SK-N-SH treated with all-trans-retinoic acid at 6 μM for 48 hours (cell line): ENCODE results near the gene ASPRV1.
A peak's percentile ranks its signal among the peaks of the same experiment; 100 is the strongest.

Experiments used
- ATAC-seq: fragments of 200-7000 bp; cut with Tn5 transposase; 3 replicates; pipeline ENCODE4 v1.9.1; 2020; ENCODE audit warnings: mild to moderate bottlenecking, moderate library complexity
- BACH2 ChIP-seq: fragments of 250-450 bp; sonication (Bioruptor Pico); IDR thresholded peaks from 2 replicates; pipeline ENCODE4 v1.9.0; 2021; ENCODE audit warnings: mild to moderate bottlenecking, borderline replicate concordance
- CREB5 ChIP-seq: fragments of 250-450 bp; sonication (Bioruptor Pico); IDR thresholded peaks from 2 replicates; pipeline ENCODE4 v1.5.1; 2020; ENCODE audit warnings: low read depth, mild to moderate bottlenecking, moderate library complexity
- CSDC2 ChIP-seq: fragments of 250-450 bp; sonication (Bioruptor Pico); IDR thresholded peaks from 2 replicates; pipeline ENCODE4 v1.5.0; 2020; ENCODE audit warnings: mild to moderate bottlenecking, moderate library complexity
- CSRNP3 ChIP-seq: fragments of 250-450 bp; sonication (Bioruptor Pico); IDR thresholded peaks from 2 replicates; pipeline ENCODE4 v1.5.1; 2021; ENCODE audit warnings: mild to moderate bottlenecking, moderate library complexity
- ESRRG ChIP-seq: fragments of 250-450 bp; sonication (Bioruptor Pico); IDR thresholded peaks from 2 replicates; pipeline ENCODE4 v1.6.1; 2021; ENCODE audit warnings: mild to moderate bottlenecking
- GLIS3 ChIP-seq: fragments of 250-450 bp; sonication (Bioruptor Pico); IDR thresholded peaks from 2 replicates; pipeline ENCODE4 v1.5.0; 2020; ENCODE audit warnings: mild to moderate bottlenecking, moderate library complexity
- ISL1 ChIP-seq: fragments of 250-450 bp; sonication (Bioruptor Pico); IDR thresholded peaks from 2 replicates; pipeline ENCODE4 v2.1.2; 2022; ENCODE audit warnings: mild to moderate bottlenecking, moderate library complexity
- OSR1 ChIP-seq: fragments of 250-450 bp; sonication (Bioruptor Pico); IDR thresholded peaks from 2 replicates; pipeline ENCODE4 v1.8.0; 2022; ENCODE audit warnings: moderate library complexity, mild to moderate bottlenecking, inconsistent platforms
- POU6F1 ChIP-seq: fragments of 250-450 bp; sonication (Bioruptor Pico); IDR thresholded peaks from 2 replicates; pipeline ENCODE4 v1.8.0; 2021; ENCODE audit warnings: low read depth, mild to moderate bottlenecking, moderate library complexity, borderline replicate concordance
- PPARA ChIP-seq: fragments of 250-450 bp; sonication (Bioruptor Pico); IDR thresholded peaks from 2 replicates; pipeline ENCODE4 v1.5.0; 2020; ENCODE audit warnings: mild to moderate bottlenecking, borderline replicate concordance
- RARB ChIP-seq: fragments of 250-450 bp; sonication (Bioruptor Pico); IDR thresholded peaks from 2 replicates; pipeline ENCODE4 v1.8.0; 2021; ENCODE audit warnings: mild to moderate bottlenecking, moderate library complexity
- SNAI2 ChIP-seq: fragments of 250-450 bp; sonication (Bioruptor Pico); IDR thresholded peaks from 2 replicates; pipeline ENCODE4 v1.5.0; 2020; ENCODE audit warnings: mild to moderate bottlenecking, moderate library complexity
- TCF4 ChIP-seq: fragments of 250-450 bp; sonication (Bioruptor Pico); IDR thresholded peaks from 2 replicates; pipeline ENCODE4 v1.8.0; 2021; ENCODE audit warnings: mild to moderate bottlenecking, moderate library complexity, borderline replicate concordance
- TOX ChIP-seq: fragments of 250-450 bp; sonication (Bioruptor Pico); IDR thresholded peaks from 2 replicates; pipeline ENCODE4 v1.8.0; 2021; ENCODE audit warnings: mild to moderate bottlenecking, moderate library complexity, borderline replicate concordance
- ZC3H10 ChIP-seq: fragments of 250-450 bp; sonication (Bioruptor Pico); IDR thresholded peaks from 2 replicates; pipeline ENCODE4 v1.5.1; 2021; ENCODE audit warnings: mild to moderate bottlenecking, moderate library complexity
- ZNF565 ChIP-seq: fragments of 450-650 bp; formaldehyde crosslinking; conservative IDR thresholded peaks from 2 replicates; pipeline ENCODE4 v1.5.0; 2020; ENCODE audit warnings: low read depth, mild to moderate bottlenecking, moderate library complexity
- ZNF70 ChIP-seq: fragments of 450-650 bp; formaldehyde crosslinking; IDR thresholded peaks from 2 replicates; pipeline ENCODE4 v1.5.0; 2020; ENCODE audit warnings: mild to moderate bottlenecking, moderate library complexity
- ZNF8 ChIP-seq: fragments of 450-650 bp; formaldehyde crosslinking; IDR thresholded peaks from 2 replicates; pipeline ENCODE4 v1.5.0; 2020; ENCODE audit warnings: mild to moderate bottlenecking, moderate library complexity
- TF ChIP-seq, protein P1 (sequence below): fragments of 250-450 bp; sonication (Bioruptor Pico); IDR thresholded peaks from 2 replicates; pipeline ENCODE4 v1.8.0; 2020; ENCODE audit warnings: mild to moderate bottlenecking, moderate library complexity, borderline replicate concordance
- TF ChIP-seq, protein P2 (sequence below): fragments of 250-450 bp; sonication (Bioruptor Pico); IDR thresholded peaks from 2 replicates; pipeline ENCODE4 v1.5.0; 2020; ENCODE audit warnings: mild to moderate bottlenecking, moderate library complexity

Gene ASPRV1

GRCh38 chr2:69950241-69950640 is 11.2 kb downstream of the ASPRV1 start (continued):
- TF ChIP-seq, protein P1, sequence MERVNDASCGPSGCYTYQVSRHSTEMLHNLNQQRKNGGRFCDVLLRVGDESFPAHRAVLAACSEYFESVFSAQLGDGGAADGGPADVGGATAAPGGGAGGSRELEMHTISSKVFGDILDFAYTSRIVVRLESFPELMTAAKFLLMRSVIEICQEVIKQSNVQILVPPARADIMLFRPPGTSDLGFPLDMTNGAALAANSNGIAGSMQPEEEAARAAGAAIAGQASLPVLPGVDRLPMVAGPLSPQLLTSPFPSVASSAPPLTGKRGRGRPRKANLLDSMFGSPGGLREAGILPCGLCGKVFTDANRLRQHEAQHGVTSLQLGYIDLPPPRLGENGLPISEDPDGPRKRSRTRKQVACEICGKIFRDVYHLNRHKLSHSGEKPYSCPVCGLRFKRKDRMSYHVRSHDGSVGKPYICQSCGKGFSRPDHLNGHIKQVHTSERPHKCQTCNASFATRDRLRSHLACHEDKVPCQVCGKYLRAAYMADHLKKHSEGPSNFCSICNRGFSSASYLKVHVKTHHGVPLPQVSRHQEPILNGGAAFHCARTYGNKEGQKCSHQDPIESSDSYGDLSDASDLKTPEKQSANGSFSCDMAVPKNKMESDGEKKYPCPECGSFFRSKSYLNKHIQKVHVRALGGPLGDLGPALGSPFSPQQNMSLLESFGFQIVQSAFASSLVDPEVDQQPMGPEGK (CRISPR knock-in tag) = no peak
- TF ChIP-seq TOX (CRISPR knock-in tag) = no peak

- TF ChIP-seq ISL1 (CRISPR knock-in tag) (no peak), GLIS3 (CRISPR knock-in tag) (no peak), ZNF8 (CRISPR knock-in tag) (no peak), ZC3H10 (CRISPR knock-in tag) (no peak), CSDC2 (CRISPR knock-in tag) (no peak), BACH2 (CRISPR knock-in tag) (no peak), ESRRG (CRISPR knock-in tag) (no peak), CSRNP3 (CRISPR knock-in tag) (no peak), POU6F1 (CRISPR knock-in tag) (no peak), SNAI2 (no peak), ZNF565 (CRISPR knock-in tag) (no peak), RARB (CRISPR knock-in tag) (no peak)
- TF ChIP-seq, protein P1 (CRISPR knock-in tag) = no peak
- TF ChIP-seq, protein P2, sequence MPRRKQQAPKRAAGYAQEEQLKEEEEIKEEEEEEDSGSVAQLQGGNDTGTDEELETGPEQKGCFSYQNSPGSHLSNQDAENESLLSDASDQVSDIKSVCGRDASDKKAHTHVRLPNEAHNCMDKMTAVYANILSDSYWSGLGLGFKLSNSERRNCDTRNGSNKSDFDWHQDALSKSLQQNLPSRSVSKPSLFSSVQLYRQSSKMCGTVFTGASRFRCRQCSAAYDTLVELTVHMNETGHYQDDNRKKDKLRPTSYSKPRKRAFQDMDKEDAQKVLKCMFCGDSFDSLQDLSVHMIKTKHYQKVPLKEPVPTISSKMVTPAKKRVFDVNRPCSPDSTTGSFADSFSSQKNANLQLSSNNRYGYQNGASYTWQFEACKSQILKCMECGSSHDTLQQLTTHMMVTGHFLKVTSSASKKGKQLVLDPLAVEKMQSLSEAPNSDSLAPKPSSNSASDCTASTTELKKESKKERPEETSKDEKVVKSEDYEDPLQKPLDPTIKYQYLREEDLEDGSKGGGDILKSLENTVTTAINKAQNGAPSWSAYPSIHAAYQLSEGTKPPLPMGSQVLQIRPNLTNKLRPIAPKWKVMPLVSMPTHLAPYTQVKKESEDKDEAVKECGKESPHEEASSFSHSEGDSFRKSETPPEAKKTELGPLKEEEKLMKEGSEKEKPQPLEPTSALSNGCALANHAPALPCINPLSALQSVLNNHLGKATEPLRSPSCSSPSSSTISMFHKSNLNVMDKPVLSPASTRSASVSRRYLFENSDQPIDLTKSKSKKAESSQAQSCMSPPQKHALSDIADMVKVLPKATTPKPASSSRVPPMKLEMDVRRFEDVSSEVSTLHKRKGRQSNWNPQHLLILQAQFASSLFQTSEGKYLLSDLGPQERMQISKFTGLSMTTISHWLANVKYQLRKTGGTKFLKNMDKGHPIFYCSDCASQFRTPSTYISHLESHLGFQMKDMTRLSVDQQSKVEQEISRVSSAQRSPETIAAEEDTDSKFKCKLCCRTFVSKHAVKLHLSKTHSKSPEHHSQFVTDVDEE (CRISPR knock-in tag) = no peak
- ATAC-seq = no peak
Measured at GRCh38 chr2:69948963-69949645, 12.3 kb downstream of the ASPRV1 start.

DNA sequence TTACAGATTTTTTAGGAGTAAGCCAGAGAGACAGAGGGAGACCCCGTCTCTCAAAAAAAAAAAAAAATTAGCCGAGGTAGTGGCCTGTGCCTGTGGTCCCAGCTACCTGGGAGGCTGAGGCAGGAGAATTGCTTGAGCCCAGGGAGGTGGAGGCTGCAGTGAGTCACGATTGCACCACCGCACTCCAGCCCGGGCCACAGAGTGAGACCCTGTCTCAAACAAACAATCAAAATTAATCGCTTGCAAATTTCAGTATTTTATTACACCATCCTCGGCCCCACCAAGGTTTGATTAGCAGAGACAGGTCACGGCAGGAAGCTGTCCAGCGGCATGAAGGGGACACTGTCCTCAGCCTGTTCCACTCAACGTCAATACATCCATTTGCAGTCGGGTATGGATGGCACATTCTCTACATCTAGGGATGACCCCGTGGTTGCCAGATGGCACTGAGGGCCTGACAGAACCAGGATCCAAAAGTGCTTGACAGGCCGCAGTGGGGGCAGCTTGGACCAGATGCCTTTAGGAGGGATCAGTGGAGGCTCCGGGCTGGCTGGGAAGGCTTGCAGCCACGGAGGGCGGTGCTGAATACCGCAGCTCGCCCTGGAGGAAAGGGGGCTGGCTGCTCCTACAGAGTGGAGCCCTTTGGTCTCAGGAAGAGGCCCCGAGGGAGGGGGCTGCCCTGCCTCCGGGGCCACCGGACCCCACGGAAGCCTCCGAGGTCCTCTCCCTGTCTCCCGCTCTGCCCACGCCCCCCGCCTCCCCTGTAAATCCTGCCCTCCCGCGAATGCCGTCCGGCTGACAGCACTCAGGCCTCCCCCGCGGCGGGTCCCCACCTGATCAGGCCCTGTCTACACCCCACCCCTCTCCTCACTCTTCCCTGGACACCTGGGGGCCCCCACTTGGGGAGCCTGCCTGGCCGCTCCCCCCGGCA is 13.1 kb downstream of the ASPRV1 start:
- ATAC-seq = peak; percentile 71
- TF ChIP-seq GLIS3 (CRISPR knock-in tag) (no peak), SNAI2 (no peak), CSDC2 (CRISPR knock-in tag) (no peak), OSR1 (CRISPR knock-in tag) (no peak), CREB5 (CRISPR knock-in tag) (no peak), CSRNP3 (CRISPR knock-in tag) (no peak), ISL1 (CRISPR knock-in tag) (no peak), ZC3H10 (CRISPR knock-in tag) (no peak), TOX (CRISPR knock-in tag) (no peak), PPARA (no peak), ZNF70 (CRISPR knock-in tag) (no peak), TCF4 (CRISPR knock-in tag) (no peak), ZNF8 (CRISPR knock-in tag) (no peak)
- TF ChIP-seq, protein P1 (CRISPR knock-in tag) = no peak
